Measurements from ENCODE around the gene RALGAPA2. TPM values are rescaled to one million over a fixed set of nuclear protein-coding genes. Genes with fewer than 3 reads are reported as not detected.

RALGAPA2 gene
- polyA plus RNA-seq, 4 donors, result 17.4 to 24.7 (median 18.6) TPM

DNA sequence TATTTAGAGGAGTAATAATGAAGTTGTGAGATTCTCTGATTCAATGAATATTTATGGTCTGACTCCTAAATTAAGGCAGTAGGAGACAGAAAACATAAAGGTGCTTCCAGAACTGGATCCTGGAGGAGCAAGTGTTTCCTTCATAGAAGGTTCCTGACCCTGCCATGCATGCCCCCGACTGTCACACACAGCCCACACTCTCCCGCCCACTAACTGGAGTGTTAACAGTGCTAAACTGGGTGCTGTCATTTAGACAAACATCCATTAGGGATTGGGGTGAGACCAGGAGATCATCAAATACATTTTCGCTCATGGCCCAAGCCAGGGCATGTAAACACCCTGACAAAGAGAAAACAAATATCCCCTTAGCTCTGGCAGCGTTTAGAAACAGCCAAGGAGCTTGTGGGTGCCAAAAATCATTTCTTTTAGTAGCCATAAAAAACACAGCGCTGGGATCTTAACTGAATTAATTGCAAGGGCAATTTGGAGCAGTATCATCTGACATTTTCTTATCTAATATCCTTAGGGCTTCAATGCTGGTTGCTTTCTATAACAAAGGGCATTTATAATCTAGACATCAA is 297.7 kb downstream of the RALGAPA2 start:
- DNase-seq (ENCODE audit: low read depth in 4 of 4, low spot score in 2 of 4), result no peak

DNA sequence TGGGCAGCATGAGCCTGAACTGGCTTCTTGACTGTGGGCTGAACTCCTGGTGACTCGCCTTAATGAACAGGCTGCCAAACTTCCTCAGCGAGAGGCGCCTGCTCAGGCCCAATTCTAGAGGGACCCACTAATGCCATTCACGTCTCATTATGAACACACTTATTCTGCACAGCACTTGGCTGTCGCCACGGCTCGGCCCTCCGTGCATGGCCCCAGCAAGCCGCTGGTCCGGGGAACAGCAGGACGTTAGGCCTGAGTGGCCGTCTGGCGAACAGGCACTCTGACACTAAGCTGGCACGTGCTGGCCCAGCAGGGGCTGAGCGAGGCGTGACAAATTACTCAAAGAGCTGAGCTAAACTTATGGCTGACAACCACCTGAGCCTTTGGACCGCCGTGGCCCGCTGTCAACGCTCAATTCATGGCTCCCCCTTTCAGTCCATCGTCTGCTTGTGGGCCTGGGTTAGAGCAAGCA is 298.6 kb downstream of the RALGAPA2 start:
- no peak for DNase-seq (ENCODE audit: low read depth in 4 of 4, low spot score in 2 of 4)

DNA sequence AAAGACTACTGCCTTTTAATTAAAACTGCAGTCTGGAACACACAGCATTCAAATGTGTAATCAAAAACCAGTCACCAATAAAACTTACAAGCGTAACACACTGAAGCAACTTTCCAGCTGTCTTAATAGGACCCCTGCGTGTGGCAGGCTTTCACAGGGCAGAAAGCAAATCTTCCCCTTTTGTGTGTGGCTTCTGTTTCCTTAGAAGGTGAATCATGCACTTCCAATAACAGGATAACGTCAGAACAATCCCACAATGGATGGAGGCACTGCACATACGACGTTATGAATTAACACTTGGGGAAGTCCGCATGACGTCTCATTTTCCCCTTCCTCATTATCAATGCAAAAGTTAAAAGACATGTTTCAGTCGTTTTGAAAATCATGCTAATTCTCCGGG is 299.7 kb downstream of the RALGAPA2 start:
- no peak for DNase-seq (ENCODE audit: low read depth in 4 of 4, low spot score in 2 of 4)

DNA sequence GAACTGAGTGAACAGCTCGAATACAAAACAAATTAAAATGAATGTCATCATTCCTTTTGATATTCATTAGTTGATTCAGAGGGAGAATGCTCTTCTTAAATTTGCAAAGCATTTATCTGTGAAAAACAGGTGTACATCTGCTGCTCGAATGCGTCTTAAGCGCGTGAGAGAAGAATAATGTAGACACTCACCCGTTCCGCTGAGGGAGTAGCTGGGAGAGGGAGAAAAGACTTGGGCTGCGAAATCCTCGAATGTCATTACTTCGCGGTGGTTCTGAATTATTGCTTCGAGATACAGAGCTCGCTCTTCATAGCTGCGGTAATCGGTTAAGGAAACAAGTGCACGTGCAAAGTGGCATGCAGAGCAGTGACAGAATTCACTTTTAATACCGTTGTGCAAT is 300.6 kb downstream of the RALGAPA2 start:
- no peak for DNase-seq (ENCODE audit: low read depth in 4 of 4, low spot score in 2 of 4)

DNA sequence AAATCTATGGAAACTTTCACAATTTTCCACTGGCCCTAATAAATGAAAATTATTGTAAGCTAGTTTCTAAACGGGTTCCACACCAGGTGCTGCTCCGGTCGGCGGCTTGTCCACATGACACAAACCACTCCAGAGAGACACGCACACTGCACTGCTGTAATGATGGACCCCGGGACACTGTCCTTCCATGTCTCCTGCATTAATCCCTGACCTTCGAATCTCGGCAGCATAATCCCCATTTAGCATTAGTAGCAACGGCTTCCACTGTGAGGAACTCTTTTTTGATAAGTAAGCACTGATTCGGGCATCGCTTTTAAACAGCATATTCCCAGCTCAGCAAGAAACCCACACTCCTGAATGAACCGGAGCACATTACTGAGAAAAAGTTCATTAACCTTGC is 301.0 kb downstream of the RALGAPA2 start:
- no peak for DNase-seq (ENCODE audit: low read depth in 4 of 4, low spot score in 2 of 4)

DNA sequence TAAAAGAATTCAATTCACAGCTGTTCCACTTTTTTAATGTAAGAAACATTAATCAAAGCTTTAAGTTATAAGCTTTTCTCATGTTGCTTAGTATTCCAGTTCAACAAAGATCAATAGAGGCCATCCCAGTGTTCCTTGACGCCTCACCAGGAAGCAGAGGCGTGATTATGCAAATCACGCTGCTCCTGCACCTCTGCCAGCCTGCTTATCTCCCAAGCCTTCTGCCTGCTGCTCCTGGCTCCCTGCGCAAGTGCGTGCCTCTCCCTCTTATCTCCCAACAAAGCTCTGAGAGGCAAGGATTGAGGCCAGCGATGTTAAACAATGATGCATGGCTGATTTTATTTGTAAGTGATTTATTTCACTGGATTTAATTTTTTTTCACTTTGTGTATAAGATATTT is 301.8 kb downstream of the RALGAPA2 start:
- no peak for DNase-seq (ENCODE audit: low read depth in 4 of 4, low spot score in 2 of 4)

DNA sequence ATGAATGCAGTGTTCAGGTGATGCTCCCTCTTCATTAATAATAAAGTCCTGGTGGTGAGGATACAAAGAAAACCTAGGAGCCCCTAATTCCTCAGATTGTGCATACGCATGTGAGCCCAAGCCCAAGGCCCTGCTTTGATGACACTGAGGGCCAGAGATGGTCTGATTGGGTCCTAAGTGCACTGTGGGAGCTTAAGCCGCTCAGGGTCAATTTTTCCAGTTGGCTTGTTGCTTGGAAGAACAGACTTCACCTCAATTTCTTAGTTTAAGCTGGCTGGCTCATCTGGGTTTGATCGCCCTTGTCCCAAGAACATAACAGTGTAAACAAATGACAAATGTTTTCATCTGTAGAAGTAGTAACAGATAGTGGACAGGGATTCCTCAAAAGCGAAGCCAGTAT is 303.1 kb downstream of the RALGAPA2 start:
- DNase-seq (ENCODE audit: low read depth in 4 of 4, low spot score in 2 of 4), result no peak

DNA sequence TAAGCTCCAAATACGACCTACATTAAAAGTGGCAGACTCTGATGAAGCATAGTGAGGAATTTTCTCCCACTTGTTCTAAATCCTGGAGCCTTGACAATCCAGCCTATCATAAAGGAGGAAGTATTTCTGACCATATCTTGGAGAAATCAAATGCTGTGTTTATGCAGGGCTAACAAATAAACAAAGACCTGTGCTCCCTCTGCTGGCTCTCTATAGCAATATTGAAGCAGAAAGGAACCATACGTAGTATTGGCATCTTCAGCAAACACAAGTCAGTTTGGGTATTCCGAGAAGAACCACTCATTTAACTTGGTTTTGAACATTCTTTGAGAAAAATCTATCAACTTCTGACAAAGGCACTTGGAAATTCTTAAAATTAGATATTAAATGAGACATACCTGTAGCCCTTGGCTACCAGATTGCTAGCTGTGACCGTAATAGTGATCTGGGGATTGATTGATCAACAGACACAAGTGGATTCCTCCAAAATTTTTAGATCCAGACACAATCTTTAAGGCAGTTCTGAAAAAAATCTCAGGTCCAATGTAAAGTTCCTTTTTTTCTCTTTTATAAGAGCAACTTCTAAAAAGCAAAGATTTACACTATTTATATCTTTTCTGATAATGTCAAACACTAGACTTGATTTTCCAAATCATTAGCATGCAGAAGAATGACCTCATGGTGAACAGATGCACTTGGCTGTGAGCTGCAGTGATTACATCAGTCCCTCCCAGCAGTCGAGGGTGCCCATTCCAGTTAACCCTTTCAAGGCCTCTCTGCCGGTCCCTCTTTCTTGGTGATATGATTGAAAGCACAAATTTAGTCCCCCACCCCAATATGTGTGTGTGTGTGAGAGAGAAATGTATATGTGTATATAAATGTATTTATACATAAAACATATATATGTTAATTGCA is 304.3 kb downstream of the RALGAPA2 start:
- no peak for DNase-seq (ENCODE audit: low read depth in 4 of 4, low spot score in 2 of 4)

DNA sequence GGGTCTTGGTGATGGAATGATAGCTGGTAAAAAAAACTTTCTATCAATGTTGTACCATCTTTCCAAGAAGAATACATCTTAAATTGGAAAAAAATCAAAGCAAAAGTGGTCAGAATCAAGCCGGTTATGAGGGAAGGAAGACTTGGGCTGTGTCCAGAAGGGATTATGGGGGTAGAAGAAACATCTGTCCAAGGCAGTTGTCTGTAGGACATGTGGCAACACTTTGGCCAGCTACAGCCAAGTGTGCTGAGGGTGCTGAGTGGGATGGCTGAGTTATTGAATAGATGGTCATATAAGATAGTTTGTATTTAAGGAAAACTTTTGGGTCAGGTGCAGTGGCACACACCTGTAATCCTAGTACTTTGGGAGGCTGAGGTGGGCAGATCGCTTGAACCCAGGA is 306.1 kb downstream of the RALGAPA2 start:
- no peak for DNase-seq (ENCODE audit: low read depth in 4 of 4, low spot score in 2 of 4)

DNA sequence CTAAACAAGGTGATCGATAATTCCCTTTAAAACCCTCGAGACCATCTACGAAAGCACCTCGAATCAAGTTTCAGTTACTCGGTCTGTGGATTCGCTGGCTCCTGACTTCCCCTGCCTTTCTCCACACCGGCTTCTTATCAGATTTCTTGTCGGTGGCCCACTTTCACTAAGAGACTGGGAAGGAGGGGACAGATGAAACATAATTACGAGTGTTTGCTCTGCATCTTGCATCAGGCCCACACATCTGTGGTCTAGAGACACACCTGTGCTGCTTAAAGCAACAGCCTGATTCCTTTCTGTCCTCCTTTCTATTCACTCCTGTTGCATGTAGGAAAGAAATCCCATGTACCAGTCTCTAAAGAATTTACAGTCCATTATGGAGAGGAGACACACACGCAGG is 306.8 kb downstream of the RALGAPA2 start:
- DNase-seq (ENCODE audit: low read depth in 4 of 4, low spot score in 2 of 4), result no peak

DNA sequence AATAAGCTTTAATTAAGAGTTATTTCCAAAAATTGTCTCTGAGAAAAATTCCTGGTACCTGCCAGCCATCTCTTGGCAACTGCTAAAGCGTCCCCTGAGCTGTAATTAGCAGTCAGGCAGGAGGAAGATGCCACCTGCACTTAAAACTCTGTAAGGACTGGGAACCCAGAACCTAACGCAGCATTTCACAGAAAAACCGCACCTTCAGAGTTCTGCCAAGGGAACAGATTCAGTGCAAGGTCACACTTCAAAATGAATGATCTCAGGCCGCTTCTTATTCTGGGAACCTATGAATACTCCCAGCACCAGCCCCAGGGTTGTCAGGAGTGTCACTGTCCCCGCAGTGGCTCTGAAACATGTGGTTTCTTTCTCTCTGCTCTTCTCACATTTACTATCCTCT is 307.8 kb downstream of the RALGAPA2 start:
- DNase-seq (ENCODE audit: low read depth in 4 of 4, low spot score in 2 of 4), result no peak

DNA sequence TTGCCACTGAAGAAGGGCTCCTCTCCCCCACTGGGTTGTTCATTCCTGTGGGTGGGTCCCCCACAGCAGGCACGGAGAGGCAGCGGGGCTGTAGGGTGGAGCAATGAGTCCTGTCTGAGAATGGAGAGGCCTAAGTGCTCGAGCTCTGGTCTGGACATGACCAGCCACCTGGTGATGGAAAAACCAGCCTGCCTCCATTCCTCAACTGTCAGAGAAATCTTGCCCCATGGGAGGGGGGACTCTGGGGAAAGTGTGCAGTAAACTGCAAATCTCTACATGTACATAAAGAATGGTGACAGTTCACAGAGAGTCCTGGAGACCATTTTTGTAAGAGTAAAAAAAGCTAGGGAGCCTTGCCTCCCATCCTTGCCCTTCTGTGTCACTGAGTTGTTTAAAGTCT is 310.5 kb downstream of the RALGAPA2 start:
- DNase-seq (ENCODE audit: low read depth in 4 of 4, low spot score in 2 of 4), result no peak

DNA sequence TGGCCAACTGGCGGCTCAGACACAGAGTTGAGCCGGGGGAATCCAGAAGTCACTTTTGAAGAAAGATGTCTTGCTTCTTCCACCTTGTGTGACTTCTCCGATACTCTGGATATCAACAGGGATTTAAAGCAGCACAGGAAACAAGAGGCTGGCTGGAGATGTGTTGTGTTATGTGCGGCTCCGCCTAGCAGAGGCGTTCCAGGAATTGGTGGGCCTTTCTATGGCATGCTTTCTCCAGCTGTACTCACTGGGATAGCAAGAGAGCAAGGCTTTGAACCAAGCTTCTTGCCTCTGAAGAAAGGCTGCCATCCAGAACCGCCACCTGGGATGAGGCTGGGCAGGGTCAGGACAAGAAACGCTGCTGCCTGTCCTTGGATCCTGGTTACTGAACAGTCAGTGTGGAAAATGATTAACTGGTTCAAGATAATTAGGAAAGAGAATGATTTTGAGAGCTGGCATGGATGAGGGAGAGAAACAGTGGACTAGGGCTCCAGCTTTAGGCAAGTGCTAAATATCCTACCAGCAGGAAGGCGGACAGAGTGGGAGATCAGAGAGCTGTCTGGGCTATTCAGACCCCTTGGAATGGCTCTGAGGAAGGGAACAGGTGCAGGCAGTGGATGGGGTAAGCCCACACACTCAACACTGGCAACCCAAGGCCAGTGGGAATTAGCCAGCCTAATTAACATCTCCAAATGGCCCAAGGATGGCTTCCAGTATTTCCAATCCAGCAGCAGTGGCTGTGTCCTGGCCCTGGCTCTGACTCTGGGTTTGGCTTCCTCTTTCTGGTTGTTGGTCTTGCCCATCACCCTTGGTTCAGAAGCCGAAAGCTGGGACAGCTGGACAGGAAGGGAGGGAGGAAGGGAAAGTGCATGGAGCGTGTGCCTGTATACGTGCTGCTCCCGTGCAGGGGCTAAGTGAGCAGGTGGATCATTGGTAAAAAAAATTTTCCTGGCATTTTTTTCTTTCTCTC is 312.6 kb downstream of the RALGAPA2 start:
- DNase-seq (ENCODE audit: low read depth in 4 of 4, low spot score in 2 of 4), result no peak

DNA sequence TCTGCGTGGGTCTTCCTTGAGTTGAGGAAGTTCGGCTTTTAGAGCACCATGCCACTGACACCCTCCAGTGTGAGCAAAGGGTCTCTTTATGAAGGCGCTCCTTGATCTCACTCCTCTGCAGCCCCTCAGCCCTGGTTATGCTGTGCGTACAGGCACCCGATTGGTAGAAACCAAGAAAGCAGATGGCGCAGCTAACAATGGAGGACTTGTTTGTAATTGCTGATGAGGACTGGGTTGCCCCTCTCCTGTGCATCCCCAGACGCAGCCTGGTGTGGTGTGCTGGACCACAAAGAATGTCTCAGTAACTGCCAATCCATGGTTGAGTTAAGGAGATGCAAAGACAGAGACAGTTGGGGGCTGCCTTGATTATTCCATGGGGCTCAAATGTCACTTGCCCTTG is 314.3 kb downstream of the RALGAPA2 start:
- DNase-seq (ENCODE audit: low read depth in 4 of 4, low spot score in 2 of 4), result no peak

DNA sequence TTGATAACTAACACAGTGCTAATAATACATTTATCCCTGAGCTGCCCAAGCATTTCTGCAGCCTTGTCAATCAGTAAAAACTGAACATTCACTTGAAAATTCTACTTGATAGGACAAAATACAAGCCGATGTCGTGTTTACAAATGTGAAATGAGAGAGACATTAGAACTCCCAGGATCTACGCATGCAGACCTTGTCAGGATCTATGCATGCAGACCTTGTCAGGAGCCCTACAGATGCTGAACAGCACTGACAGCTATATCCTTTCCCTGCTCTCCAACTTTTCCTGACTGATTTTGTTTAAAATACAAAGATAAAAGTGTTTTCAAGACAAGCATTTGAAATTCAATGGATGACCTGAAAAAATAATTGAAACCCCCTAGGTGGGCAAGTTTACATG is 315.6 kb downstream of the RALGAPA2 start:
- DNase-seq (ENCODE audit: low read depth in 4 of 4, low spot score in 2 of 4), result no peak

DNA sequence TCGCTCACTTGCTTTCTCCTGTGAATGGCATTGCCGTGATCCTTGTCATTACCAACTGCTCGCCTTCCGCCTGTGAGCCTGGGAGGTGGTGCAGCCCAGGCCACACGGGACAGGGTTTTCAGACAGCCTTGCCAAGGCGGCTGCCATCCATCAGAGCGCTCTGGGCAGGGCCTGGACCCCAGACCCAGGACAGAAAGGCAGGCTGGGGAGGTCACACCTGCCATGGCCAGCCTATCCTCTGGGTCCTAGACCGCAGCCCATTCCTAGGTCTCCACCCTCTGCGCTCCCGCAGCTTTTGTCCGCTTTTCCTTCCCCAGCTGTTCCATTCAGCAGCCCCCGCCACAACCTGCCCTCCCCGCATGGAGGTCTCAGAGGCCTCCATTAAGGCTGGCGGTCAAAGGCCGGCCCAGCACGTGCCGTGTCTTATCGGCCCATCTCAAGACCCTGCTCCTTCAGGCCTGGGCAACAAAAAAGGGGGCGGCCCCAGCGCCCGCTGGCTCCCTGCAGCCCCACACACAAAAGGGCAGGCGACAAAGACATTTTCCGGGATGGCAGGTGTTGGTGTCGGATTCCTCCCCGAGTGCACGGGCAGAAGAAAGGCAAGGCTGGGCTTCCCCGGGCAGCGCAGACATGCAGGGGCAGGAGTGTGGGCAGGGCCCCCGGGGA is 316.4 kb downstream of the RALGAPA2 start:
- DNase-seq (ENCODE audit: low read depth in 4 of 4, low spot score in 2 of 4), result no peak

DNA sequence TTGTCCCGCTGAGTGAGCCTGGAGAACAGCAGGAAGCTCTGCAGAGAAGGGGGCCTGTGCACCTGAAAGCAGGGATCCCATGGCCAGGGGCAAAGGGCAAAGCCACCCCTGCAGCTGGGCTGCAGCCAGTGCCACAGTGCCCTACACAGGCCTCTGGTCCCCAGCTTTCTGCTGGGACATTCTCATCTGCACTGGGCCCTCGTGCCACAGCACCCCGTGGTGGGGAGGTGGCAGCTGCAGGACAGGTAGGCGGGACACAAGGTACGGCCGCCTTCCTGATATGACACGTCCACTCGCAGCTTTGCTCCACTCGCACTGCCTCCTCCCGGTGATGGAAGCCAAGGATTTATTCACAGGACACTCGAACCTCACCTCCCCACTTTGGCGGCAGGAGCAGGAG is 317.4 kb downstream of the RALGAPA2 start:
- DNase-seq (ENCODE audit: low read depth in 4 of 4, low spot score in 2 of 4), result no peak

DNA sequence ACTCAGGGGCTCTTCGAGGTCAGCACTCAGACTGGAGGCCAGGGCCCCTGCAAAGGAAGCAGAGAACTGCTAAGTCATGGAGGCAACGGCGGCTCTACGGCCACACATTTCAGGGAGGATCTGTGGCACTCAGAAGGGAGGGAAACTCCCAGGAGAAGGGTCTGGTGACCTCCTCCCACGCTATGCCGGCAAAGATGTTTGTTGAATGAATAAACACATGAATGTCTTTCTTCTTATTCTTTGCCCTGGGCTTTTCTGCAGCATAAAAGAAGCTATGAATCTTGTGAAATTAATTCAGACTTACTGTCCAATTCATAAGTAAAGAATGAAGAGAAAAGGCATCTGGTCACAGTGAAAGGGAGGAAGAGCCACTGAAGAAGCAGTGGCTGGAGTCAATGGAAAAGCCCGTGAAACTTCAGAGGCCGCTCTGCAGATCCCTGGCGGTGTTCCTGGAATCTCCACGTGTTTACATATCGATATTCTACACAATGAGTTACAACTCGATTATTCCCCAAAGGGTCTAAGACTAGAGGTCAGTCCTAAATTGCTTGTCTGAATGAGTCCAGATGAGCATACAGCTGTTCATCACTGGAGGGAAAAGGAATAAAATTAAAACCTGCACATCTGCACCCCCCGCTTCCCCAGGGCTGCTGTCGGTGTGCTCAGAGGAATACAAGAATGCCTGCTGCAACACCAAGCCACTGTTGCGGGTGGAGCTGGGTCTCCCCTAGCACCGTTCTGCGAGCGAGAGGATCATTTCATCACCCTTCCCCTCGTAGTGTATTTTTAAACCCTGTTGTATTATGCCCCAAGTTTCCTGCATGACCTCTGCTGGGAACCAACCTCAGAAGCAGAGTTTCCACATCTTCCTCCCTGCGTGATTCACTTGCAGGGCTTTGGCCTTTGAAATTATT is 319.0 kb downstream of the RALGAPA2 start:
- no peak for DNase-seq (ENCODE audit: low read depth in 4 of 4, low spot score in 2 of 4)

DNA sequence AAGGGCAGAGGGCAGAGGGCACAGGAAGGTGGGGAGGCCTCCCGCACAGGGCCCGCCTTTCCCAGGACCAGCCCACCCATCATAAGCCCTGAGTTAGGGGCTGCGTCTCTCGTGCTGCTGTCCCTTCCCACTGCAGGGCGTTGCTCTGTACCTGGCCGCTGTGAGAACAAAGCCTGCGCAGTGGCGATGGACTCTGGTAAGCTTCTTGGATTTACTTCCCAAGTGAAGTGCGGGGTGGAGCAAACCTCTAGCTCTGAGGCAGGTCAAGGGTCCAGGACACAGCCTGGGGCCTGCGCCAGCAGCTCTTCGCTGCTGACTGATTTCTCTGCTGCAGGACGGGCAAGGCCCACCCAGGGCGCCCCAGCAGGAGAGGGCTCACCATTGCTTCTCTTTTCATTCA is 320.7 kb downstream of the RALGAPA2 start:
- no peak for DNase-seq (ENCODE audit: low read depth in 4 of 4, low spot score in 2 of 4)
